Renal cortex interstitium (tissue), 11 donors: Measurements from ENCODE around the gene TRAF6. TPM values are rescaled to one million over a fixed set of nuclear protein-coding genes. Genes with fewer than 3 reads are reported as not detected.

ENCODE experiments used
- DNase-seq, 11 donors: peaks; one replicate each; pipeline ENCODE4 v3.0.0-alpha.2; 2013; ENCODE audit warnings: low read depth in 9 of 11, low spot score in 4 of 11; ENCODE audit errors: extremely low read depth in 1 of 11
- polyA plus RNA-seq, 3 donors: library from polyadenylated mRNA; unstranded; fragments of 120-200 nt; gene quantifications; one replicate each; pipeline ENCODE4 v1.2.1, GENCODE V29; 2013; ENCODE audit not compliant: insufficient read length in 3 of 3

The TRAF6 gene
- polyA plus RNA-seq, 3 donors, result 15.9 to 17.4 (median 17.2) TPM

- no peak for DNase-seq
Observed at GRCh38 chr11:36449561-36450096, 60.4 kb downstream of the TRAF6 start.

GRCh38 chr11:36447947-36448346 lies 62.1 kb downstream of the TRAF6 start:
- DNase-seq, result no peak

GRCh38 chr11:36447514-36447913 lies 62.6 kb downstream of the TRAF6 start:
- no peak for DNase-seq

GRCh38 chr11:36446135-36446534 lies 63.9 kb downstream of the TRAF6 start:
- DNase-seq, result no peak

GRCh38 chr11:36443661-36444060 lies 66.4 kb downstream of the TRAF6 start:
- DNase-seq, result no peak

- DNase-seq, result no peak
Observed at GRCh38 chr11:36441610-36442208, 68.4 kb downstream of the TRAF6 start.

GRCh38 chr11:36438126-36438525 lies 71.9 kb downstream of the TRAF6 start:
- DNase-seq, result no peak

GRCh38 chr11:36437413-36437812 lies 72.7 kb downstream of the TRAF6 start:
- no peak for DNase-seq

Other genes with a start within 250 kb of the TRAF6 start
- 10 to 100 TPM; 80.5 to 88.4 (median 86.0) TPM for gene COMMD9, start 220.8 kb downstream of the TRAF6 start, polyA plus RNA-seq
- gene PRR5L, start 214.0 kb downstream of the TRAF6 start, polyA plus RNA-seq, result 10 to 100 TPM; 13.2 to 19.7 (median 16.2) TPM
- gene RAG1, start 57.7 kb upstream of the TRAF6 start, polyA plus RNA-seq, result 1 to 10 TPM; 2.8 TPM
- gene IFTAP, start 84.2 kb upstream of the TRAF6 start, polyA plus RNA-seq, result 10 to 100 TPM; 47.1 to 62.9 (median 57.4) TPM
- gene RAG2, start 88.0 kb upstream of the TRAF6 start, polyA plus RNA-seq, result under 1 TPM; 0.39 to 0.72 (median 0.48) TPM